ENCODE results near the gene MPPED1. TPM values are rescaled to one million over a fixed set of nuclear protein-coding genes. Genes with fewer than 3 reads are reported as not detected.

The MPPED1 gene
- total RNA-seq, 2 donors from 2014 or later, result 0.11 to 0.59 TPM

DNA sequence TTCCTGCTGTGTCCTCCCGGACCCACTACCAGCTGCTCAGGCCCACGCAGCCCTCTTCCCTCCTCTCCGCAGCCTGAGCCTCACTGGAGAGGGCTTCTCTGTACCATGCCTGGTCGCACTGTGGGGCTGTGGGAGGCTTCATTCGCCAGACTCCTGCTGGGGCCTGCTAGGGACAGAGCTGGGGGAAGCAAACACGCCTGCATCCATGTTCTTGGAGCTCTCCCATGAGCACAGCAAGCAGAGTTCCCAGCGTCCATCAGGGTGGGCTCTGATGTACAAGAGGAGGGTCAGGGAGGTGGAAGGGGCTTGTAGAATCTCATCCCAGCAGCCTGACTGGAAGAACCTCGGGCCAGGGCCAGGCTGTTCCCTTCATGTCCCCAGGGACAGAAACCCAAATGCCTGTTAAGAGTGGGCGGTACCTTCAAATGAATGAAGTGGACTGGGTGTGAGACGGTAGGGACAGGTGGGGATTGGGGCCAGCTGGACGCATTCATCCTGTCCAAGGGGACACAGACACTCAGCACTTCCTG lies 59.9 kb downstream of the MPPED1 start:
- WGBS, 2 experiments (ENCODE audit: insufficient coverage in 1 of 2, insufficient read length in 1 of 2), result 86 to 89% methylated on average over 7 to 11 of the region's 11 CpGs
- H3K27me3 Mint-ChIP-seq (ENCODE audit: insufficient read depth), result peaks cover 2% of the 10 kb centered on the region
- no peaks in the 10 kb centered on the region for H3K36me3 Mint-ChIP-seq (ENCODE audit: low read depth)
- no peaks in the 10 kb centered on the region for H3K4me1 Mint-ChIP-seq
- no peak overlapping the region for H3K4me3 Mint-ChIP-seq
- H3K36me3 ChIP-seq (ENCODE audit: control insufficient read depth, insufficient read depth, low read length), result no peaks in the 10 kb centered on the region
- H3K4me3 ChIP-seq (ENCODE audit: low read length), result no peak overlapping the region
- H3K9me3 Mint-ChIP-seq, result no peaks in the 10 kb centered on the region
- DNase-seq, result no peak
- H3K27ac ChIP-seq (ENCODE audit: low read depth, low read length), result no peak overlapping the region
- peaks cover 11% of the 10 kb centered on the region for H3K27me3 ChIP-seq (ENCODE audit: control insufficient read depth, insufficient read depth, low read length, poor library complexity, severe bottlenecking)
- H3K9ac ChIP-seq (ENCODE audit: extremely low read depth, low read length, poor library complexity, severe bottlenecking), result no peak overlapping the region
- H3K27ac Mint-ChIP-seq, result no peak overlapping the region
- no peaks in the 10 kb centered on the region for H3K4me1 ChIP-seq (ENCODE audit: control insufficient read depth, insufficient read depth, low read length)
- H3K9me3 ChIP-seq (ENCODE audit: control insufficient read depth, low read length), result no peaks in the 10 kb centered on the region
- TF ChIP-seq, protein P1, sequence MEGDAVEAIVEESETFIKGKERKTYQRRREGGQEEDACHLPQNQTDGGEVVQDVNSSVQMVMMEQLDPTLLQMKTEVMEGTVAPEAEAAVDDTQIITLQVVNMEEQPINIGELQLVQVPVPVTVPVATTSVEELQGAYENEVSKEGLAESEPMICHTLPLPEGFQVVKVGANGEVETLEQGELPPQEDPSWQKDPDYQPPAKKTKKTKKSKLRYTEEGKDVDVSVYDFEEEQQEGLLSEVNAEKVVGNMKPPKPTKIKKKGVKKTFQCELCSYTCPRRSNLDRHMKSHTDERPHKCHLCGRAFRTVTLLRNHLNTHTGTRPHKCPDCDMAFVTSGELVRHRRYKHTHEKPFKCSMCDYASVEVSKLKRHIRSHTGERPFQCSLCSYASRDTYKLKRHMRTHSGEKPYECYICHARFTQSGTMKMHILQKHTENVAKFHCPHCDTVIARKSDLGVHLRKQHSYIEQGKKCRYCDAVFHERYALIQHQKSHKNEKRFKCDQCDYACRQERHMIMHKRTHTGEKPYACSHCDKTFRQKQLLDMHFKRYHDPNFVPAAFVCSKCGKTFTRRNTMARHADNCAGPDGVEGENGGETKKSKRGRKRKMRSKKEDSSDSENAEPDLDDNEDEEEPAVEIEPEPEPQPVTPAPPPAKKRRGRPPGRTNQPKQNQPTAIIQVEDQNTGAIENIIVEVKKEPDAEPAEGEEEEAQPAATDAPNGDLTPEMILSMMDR (conservative IDR thresholded peaks at IDR 0.05), result no peak

DNA sequence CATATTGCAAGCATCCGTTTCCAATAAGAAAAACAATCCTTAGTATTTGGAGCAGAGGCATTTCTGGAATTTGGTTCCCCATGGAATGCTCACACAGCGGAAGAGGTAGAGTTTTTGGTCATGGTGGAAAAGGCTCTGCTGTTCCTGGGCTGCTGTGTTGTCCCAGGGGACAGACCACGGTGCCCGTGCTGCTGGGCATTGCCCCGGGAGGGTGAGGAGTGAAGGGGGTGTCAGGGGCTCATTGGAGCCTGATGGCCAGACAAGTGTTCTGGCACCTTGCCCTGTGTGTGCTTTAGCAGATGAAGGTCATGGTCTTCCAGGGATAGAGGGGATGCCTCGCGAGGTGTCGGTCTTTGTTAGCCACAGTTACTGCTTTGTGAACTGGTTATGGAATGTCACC lies 61.2 kb downstream of the MPPED1 start:
- Histone ChIP-seq H3K27me3 (ENCODE audit: control insufficient read depth, insufficient read depth, low read length, poor library complexity, severe bottlenecking) (peaks cover 11% of the 10 kb centered on the region), H3K27ac (ENCODE audit: low read depth, low read length) (no peak overlapping the region), H3K9me3 (ENCODE audit: control insufficient read depth, low read length) (no peaks in the 10 kb centered on the region), H3K9ac (ENCODE audit: extremely low read depth, low read length, poor library complexity, severe bottlenecking) (no peak overlapping the region), H3K4me3 (ENCODE audit: low read length) (no peak overlapping the region), H3K4me1 (ENCODE audit: control insufficient read depth, insufficient read depth, low read length) (no peaks in the 10 kb centered on the region), H3K36me3 (ENCODE audit: control insufficient read depth, insufficient read depth, low read length) (no peaks in the 10 kb centered on the region)
- Mint-ChIP-seq H3K36me3 (ENCODE audit: low read depth) (no peaks in the 10 kb centered on the region), H3K27me3 (ENCODE audit: insufficient read depth) (peaks cover 2% of the 10 kb centered on the region), H3K27ac (no peak overlapping the region), H3K9me3 (no peaks in the 10 kb centered on the region), H3K4me3 (no peak overlapping the region), H3K4me1 (no peaks in the 10 kb centered on the region)
- WGBS, 2 experiments (ENCODE audit: insufficient coverage in 1 of 2, insufficient read length in 1 of 2), result 89 to 90% methylated on average over 5 to 8 of the region's 8 CpGs
- DNase-seq, result no peak
- TF ChIP-seq, protein P1 (conservative IDR thresholded peaks at IDR 0.05), result no peak

DNA sequence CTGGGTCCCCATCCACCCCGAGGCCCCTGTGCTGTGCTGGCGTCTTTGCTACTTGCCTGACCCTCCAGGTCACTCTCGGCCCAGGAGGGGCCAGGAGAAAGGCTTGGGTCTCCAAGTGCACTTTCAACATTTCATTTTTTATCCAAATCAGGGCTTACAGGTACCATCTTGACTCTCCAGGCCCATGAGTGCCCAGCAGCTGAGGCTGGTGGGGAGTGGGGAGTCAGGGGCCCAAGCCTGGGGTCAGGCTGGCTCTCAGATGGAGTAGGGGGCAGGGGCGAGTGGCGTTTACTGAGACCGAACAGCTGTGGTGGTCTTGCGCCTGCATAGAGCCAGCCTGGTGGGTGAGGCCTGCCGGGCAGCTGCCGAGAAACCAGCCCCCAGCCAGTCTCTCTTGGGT lies 61.6 kb downstream of the MPPED1 start:
- H3K4me3 ChIP-seq (ENCODE audit: low read length), result no peak overlapping the region
- Mint-ChIP-seq H3K36me3 (ENCODE audit: low read depth) (no peaks in the 10 kb centered on the region), H3K27me3 (ENCODE audit: insufficient read depth) (peaks cover 2% of the 10 kb centered on the region), H3K9me3 (no peaks in the 10 kb centered on the region), H3K4me1 (no peaks in the 10 kb centered on the region), H3K4me3 (no peak overlapping the region), H3K27ac (no peak overlapping the region)
- H3K4me1 ChIP-seq (ENCODE audit: control insufficient read depth, insufficient read depth, low read length), result no peaks in the 10 kb centered on the region
- no peak overlapping the region for H3K27ac ChIP-seq (ENCODE audit: low read depth, low read length)
- H3K9me3 ChIP-seq (ENCODE audit: control insufficient read depth, low read length), result no peaks in the 10 kb centered on the region
- peaks cover 11% of the 10 kb centered on the region for H3K27me3 ChIP-seq (ENCODE audit: control insufficient read depth, insufficient read depth, low read length, poor library complexity, severe bottlenecking)
- H3K36me3 ChIP-seq (ENCODE audit: control insufficient read depth, insufficient read depth, low read length), result no peaks in the 10 kb centered on the region
- no peak overlapping the region for H3K9ac ChIP-seq (ENCODE audit: extremely low read depth, low read length, poor library complexity, severe bottlenecking)
- 83 to 87% methylated on average over 8 to 9 of the region's 9 CpGs for WGBS, 2 experiments (ENCODE audit: insufficient coverage in 1 of 2, insufficient read length in 1 of 2)
- no peak for DNase-seq
- TF ChIP-seq, protein P1 (conservative IDR thresholded peaks at IDR 0.05), result no peak
